PC-3 (cell line): Measurements from ENCODE around the gene FYN.

Source experiments
- CTCF ChIP-seq: fragments of 300-600 bp; sonication (generic); conservative IDR thresholded peaks from 2 replicates; pipeline ENCODE4 v1.5.1; 2017; ENCODE audit warnings: antibody characterized with exemption, low read depth, mild to moderate bottlenecking, low read length
- EZH2phosphoT487 ChIP-seq: fragments of 300-600 bp; sonication (generic); IDR thresholded peaks from 2 replicates; pipeline ENCODE4 v1.6.1; 2018; ENCODE audit warnings: mild to moderate bottlenecking, antibody characterized with exemption, low read length, borderline replicate concordance

GRCh38 chr6:111909238-111909637, 36.0 kb upstream of the FYN start:
- TF ChIP-seq EZH2phosphoT487: no peak
- TF ChIP-seq CTCF: no peak
